Nephron progenitor cell (in vitro differentiated cells): Measurements from ENCODE around the gene DGCR2.
"Not testable (repeated sequence)": the region's sequence is repeated elsewhere in the genome, so short reads cannot be mapped to it uniquely, and the experiment has no call there.

Experiments
- DNase-seq: peaks from one replicate; pipeline ENCODE4 v3.0.0; 2021
- H3K27ac Mint-ChIP-seq: 2 replicates; pipeline ENCODE4 v1.8.0; 2021; ENCODE audit warnings: mild to moderate bottlenecking, moderate library complexity, mixed read lengths
- H3K27me3 Mint-ChIP-seq: 2 replicates; pipeline ENCODE4 v1.8.0; 2021; ENCODE audit warnings: mild to moderate bottlenecking, low read depth, mixed read lengths; ENCODE audit not compliant: poor library complexity
- H3K36me3 Mint-ChIP-seq: 2 replicates; pipeline ENCODE4 v1.8.0; 2021; ENCODE audit warnings: low read depth, mixed read lengths
- H3K4me1 Mint-ChIP-seq: 2 replicates; pipeline ENCODE4 v1.8.0; 2021; ENCODE audit warnings: mixed read lengths
- H3K4me3 Mint-ChIP-seq: 2 replicates; pipeline ENCODE4 v1.8.0; 2021; ENCODE audit warnings: mild to moderate bottlenecking, moderate library complexity, mixed read lengths
- H3K9me3 Mint-ChIP-seq: 2 replicates; pipeline ENCODE4 v1.8.0; 2021; ENCODE audit warnings: mild to moderate bottlenecking, moderate library complexity, mixed read lengths
- TF ChIP-seq, protein P1 (sequence below): fragments of 200-600 bp; sonication (generic); IDR thresholded peaks from 2 replicates; pipeline ENCODE4 v1.5.0; 2021; ENCODE audit warnings: antibody characterized with exemption

DGCR2 gene

GRCh38 chr22:19026080-19026479, 96.1 kb downstream of the DGCR2 start:
- H3K9me3 Mint-ChIP-seq, H3K36me3 Mint-ChIP-seq, H3K4me3 Mint-ChIP-seq, H3K4me1 Mint-ChIP-seq, DNase-seq, H3K27ac Mint-ChIP-seq: not testable (repeated sequence)
- H3K27me3 Mint-ChIP-seq: peaks cover 55% of the 10 kb centered on the region

DNA sequence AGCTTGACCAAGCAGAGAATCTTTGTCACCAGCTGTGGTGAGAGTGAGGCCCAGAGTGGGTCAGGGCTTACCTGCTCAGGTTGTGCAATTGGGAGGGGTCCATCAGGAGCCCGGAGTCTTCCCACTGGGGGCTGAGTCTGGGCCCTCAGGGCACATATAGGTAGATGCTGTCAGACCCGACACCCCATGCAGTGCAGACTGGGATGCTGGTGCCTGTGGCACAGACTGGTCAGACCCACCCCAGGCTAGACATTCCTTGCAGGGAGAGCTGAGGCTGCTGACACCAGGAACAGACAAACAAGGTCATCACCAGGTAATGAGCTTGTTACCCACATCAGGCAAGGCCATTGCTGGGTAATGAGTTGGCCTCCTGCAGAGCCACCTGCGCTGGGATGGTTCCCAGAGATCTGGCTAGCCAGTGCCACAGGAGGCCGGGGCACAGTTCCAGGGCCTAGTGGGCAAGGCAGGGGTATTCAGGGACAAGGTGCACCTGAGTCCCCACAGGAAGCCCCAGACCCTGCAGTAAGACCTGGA, 97.2 kb downstream of the DGCR2 start:
- H3K36me3 Mint-ChIP-seq, H3K4me1 Mint-ChIP-seq, H3K4me3 Mint-ChIP-seq: not testable (repeated sequence)

GRCh38 chr22:19023931-19024330, 98.3 kb downstream of the DGCR2 start:
- H3K9me3 Mint-ChIP-seq, H3K4me1 Mint-ChIP-seq, H3K27ac Mint-ChIP-seq, H3K36me3 Mint-ChIP-seq, DNase-seq, H3K4me3 Mint-ChIP-seq: not testable (repeated sequence)
- H3K27me3 Mint-ChIP-seq: peaks cover 59% of the 10 kb centered on the region

More for the DNA sequence above, 97.2 kb downstream of the DGCR2 start:
- H3K9me3 Mint-ChIP-seq, DNase-seq, H3K27ac Mint-ChIP-seq: not testable (repeated sequence)
- H3K27me3 Mint-ChIP-seq: peaks cover 55% of the 10 kb centered on the region

DNA sequence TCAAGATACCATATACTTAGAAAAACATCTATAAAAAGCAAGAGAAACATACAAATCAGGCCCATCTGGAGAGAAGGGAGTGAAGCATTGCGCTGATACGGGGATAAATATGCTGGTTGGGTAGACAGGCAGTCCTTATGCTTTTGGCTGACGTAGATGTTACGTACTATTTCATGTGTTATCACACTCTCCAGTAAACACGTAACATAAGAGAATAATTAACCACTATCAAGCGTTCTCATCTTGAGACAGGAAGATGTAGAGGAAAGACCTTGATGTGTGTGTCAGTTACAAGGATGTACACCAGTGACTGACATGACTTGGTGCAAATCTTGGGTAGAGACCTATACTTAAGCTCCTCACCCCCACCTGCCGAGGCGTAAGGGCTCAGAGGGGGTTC, 99.5 kb downstream of the DGCR2 start:
- no peak for DNase-seq
- peaks cover 5% of the 10 kb centered on the region for H3K4me1 Mint-ChIP-seq
- H3K9me3 Mint-ChIP-seq: no peaks in the 10 kb centered on the region
- no peaks in the 10 kb centered on the region for H3K36me3 Mint-ChIP-seq
- no peak overlapping the region for H3K4me3 Mint-ChIP-seq
- TF ChIP-seq, protein P1, sequence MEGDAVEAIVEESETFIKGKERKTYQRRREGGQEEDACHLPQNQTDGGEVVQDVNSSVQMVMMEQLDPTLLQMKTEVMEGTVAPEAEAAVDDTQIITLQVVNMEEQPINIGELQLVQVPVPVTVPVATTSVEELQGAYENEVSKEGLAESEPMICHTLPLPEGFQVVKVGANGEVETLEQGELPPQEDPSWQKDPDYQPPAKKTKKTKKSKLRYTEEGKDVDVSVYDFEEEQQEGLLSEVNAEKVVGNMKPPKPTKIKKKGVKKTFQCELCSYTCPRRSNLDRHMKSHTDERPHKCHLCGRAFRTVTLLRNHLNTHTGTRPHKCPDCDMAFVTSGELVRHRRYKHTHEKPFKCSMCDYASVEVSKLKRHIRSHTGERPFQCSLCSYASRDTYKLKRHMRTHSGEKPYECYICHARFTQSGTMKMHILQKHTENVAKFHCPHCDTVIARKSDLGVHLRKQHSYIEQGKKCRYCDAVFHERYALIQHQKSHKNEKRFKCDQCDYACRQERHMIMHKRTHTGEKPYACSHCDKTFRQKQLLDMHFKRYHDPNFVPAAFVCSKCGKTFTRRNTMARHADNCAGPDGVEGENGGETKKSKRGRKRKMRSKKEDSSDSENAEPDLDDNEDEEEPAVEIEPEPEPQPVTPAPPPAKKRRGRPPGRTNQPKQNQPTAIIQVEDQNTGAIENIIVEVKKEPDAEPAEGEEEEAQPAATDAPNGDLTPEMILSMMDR: no peak
- no peak overlapping the region for H3K27ac Mint-ChIP-seq
- H3K27me3 Mint-ChIP-seq: peaks cover 47% of the 10 kb centered on the region

- no peak for DNase-seq
- no peaks in the 10 kb centered on the region for H3K4me1 Mint-ChIP-seq
- H3K27ac Mint-ChIP-seq: no peak overlapping the region
- H3K36me3 Mint-ChIP-seq: no peaks in the 10 kb centered on the region
- H3K27me3 Mint-ChIP-seq: peaks cover 43% of the 10 kb centered on the region
- H3K9me3 Mint-ChIP-seq: no peaks in the 10 kb centered on the region
- H3K4me3 Mint-ChIP-seq: no peak overlapping the region
- TF ChIP-seq, protein P1: no peak
These were observed 102.6 kb downstream of the DGCR2 start for GRCh38 chr22:19019679-19020032.

DNA sequence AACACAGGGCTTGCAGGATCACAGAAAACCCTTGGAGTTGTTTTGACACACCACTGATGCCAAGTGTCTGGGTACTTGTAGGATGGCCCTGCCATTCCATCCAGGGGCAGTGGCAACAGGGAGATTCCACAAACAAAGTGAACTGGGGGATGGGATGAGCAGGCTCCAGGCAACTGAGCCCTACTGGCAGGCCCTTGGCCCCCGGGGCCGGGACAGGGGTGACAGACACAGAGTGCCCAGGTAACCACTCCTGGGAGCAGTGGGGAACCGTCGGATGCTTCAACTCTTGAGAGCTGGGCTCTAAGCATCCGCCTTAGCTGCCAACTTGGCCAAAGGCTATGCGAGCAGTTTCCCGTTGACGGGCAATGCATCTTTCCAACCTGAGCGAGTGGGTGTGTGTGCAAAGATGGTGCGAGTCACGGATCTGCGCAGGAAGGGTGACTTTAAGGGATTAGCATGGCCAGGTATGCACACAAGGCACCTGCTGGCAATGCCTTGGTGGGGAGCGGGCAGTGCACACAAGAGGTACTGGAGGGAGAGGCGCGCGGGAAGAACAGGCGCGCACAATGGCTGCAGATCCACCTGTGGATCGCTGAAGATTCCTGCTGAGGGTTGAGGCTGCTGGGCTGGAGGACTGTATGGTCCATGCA, 103.1 kb downstream of the DGCR2 start:
- no peak overlapping the region for H3K4me3 Mint-ChIP-seq
- DNase-seq: no peak
- no peak overlapping the region for H3K27ac Mint-ChIP-seq
- H3K36me3 Mint-ChIP-seq: no peaks in the 10 kb centered on the region
- TF ChIP-seq, protein P1: no peak
- no peaks in the 10 kb centered on the region for H3K9me3 Mint-ChIP-seq
- H3K27me3 Mint-ChIP-seq: peaks cover 43% of the 10 kb centered on the region
- H3K4me1 Mint-ChIP-seq: no peaks in the 10 kb centered on the region

DNA sequence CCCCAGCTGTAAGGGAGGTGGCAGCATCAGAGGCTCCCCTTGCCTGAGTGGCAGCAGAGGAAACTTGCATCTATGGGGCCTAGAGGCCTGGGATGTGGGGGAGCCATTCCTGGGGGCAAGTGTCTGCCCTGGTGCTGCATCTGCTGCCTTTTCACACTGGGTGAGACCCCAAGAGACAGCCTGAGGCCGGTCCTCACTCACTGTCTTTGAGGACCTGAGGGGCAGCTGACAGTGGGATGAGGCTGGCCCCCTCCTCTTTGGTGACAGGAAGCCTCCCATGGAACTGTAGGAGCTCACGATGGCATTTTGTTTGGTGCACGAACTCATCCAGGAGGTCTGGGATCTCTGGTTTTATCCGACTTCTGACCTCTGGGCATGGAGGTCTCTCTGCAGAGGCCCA, 104.0 kb downstream of the DGCR2 start:
- peaks cover 43% of the 10 kb centered on the region for H3K27me3 Mint-ChIP-seq
- no peaks in the 10 kb centered on the region for H3K9me3 Mint-ChIP-seq
- no peaks in the 10 kb centered on the region for H3K4me1 Mint-ChIP-seq
- TF ChIP-seq, protein P1: no peak
- no peak overlapping the region for H3K4me3 Mint-ChIP-seq
- DNase-seq: no peak
- no peak overlapping the region for H3K27ac Mint-ChIP-seq
- no peaks in the 10 kb centered on the region for H3K36me3 Mint-ChIP-seq
